ENCODE measurements around the gene RNF8. TPM values are rescaled to one million over a fixed set of nuclear protein-coding genes. Genes with fewer than 3 reads are reported as not detected.
"Not testable (repeated sequence)": the region's sequence is repeated elsewhere in the genome, so short reads cannot be mapped to it uniquely, and the experiment has no call there.

Gene RNF8
- total RNA-seq, 4 donors from 2014 or later: 5.9 to 42.6 (median 19.1) TPM

DNA sequence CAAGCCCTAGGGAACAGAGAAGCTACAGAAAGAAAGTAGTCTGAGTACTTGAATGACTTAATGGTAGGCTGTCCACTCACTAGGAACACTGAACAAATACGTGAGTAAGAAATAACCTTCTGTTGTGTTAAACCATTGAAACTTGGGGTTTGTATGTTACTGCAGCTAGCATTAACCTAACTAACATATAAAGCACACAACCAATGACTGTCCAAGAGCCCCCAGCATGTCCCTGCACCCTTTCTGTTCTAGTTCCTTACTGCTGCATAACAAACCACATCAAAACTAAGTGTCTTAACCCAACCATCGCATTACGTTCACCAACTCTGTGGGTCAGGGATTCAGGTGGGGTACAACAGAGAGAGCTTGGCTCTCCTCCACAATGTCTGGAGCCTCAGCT lies 10.5 kb upstream of the RNF8 start:
- H3K36me3 ChIP-seq: no peaks in the 10 kb centered on the region
- H3K4me1 ChIP-seq: no peaks in the 10 kb centered on the region
- intact Hi-C loops (cut with DNase I; ENCODE audit: low total_unique reads): no loop called here
- no peak for TF ChIP-seq POLR2A (IDR thresholded peaks at IDR 0.05)
- TF ChIP-seq, protein P1, sequence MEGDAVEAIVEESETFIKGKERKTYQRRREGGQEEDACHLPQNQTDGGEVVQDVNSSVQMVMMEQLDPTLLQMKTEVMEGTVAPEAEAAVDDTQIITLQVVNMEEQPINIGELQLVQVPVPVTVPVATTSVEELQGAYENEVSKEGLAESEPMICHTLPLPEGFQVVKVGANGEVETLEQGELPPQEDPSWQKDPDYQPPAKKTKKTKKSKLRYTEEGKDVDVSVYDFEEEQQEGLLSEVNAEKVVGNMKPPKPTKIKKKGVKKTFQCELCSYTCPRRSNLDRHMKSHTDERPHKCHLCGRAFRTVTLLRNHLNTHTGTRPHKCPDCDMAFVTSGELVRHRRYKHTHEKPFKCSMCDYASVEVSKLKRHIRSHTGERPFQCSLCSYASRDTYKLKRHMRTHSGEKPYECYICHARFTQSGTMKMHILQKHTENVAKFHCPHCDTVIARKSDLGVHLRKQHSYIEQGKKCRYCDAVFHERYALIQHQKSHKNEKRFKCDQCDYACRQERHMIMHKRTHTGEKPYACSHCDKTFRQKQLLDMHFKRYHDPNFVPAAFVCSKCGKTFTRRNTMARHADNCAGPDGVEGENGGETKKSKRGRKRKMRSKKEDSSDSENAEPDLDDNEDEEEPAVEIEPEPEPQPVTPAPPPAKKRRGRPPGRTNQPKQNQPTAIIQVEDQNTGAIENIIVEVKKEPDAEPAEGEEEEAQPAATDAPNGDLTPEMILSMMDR (IDR thresholded peaks at IDR 0.05): no peak
- H3K27ac ChIP-seq: no peak overlapping the region
- no peak overlapping the region for H3K4me3 ChIP-seq
- DNase-seq: no peak
- no peaks in the 10 kb centered on the region for H3K27me3 ChIP-seq
- H3K9me3 ChIP-seq: no peaks in the 10 kb centered on the region

DNA sequence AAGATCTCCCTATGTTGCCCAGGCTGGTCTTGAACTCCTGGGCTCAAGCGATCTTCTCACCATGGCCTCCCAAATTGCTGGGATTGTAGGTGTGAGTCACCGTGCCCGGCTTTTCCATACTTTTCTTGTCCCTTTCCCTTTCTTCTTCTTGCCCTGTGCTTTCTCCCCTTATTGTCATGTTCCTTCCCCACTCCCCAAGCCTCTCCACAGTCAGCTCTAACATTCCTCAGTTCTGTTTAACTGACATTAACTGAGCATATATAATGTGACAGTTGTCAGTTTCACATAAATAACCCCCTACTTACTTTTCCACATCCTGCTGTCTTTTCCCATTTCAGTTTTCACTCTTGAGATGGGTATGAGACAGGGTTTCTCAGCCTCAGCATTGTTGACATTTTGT lies 9.5 kb upstream of the RNF8 start:
- Histone ChIP-seq H3K27ac (no peak overlapping the region), H3K4me1 (no peaks in the 10 kb centered on the region), H3K9me3 (no peaks in the 10 kb centered on the region), H3K36me3 (no peaks in the 10 kb centered on the region), H3K27me3 (no peaks in the 10 kb centered on the region), H3K4me3 (no peak overlapping the region)
- intact Hi-C loops (cut with DNase I; ENCODE audit: low total_unique reads): no loop called here
- TF ChIP-seq, protein P1 (IDR thresholded peaks at IDR 0.05): no peak
- TF ChIP-seq POLR2A (IDR thresholded peaks at IDR 0.05): no peak
- no peak for DNase-seq

DNA sequence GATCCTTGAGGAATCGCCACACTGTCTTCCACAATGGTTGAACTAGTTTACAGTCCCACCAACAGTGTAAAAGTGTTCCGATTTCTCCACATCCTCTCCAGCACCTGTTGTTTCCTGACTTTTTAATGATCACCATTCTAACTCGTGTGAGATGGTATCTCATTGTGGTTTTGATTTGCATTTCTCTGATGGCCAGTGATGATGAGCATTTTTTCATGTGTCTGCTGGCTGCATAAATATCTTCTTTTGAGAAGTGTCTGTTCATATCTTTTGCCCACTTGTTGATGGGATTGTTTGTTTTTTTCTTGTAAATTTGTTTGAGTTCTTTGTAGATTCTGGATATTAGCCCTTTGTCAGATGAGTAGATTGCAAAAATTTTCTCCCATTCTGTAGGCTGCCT lies 8.0 kb upstream of the RNF8 start:
- H3K9me3 ChIP-seq; intact Hi-C loops (cut with DNase I; ENCODE audit: low total_unique reads); H3K4me1 ChIP-seq; H3K36me3 ChIP-seq; DNase-seq; H3K4me3 ChIP-seq; H3K27me3 ChIP-seq; H3K27ac ChIP-seq: not testable (repeated sequence)

DNA sequence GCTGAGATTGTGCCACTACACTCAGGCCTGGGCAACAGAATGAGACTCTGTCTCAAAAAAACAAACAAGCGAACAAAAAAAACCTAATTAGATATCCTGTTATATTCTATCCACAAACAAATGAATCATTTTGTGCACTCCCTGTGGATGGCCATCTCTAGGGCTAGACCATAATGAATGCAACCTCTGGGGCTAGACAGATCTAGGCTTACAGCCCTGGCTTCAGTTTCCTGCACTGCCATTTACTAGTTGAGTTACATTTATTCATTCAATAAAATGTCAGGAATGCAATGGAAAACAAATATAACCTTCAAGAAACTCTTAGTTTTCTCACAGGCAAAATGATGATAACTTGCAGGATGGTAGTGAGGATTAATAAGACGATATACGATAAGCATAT lies 6.6 kb upstream of the RNF8 start:
- H3K27ac ChIP-seq: no peak overlapping the region
- no peaks in the 10 kb centered on the region for H3K4me1 ChIP-seq
- no peaks in the 10 kb centered on the region for H3K36me3 ChIP-seq
- intact Hi-C loops (cut with DNase I; ENCODE audit: low total_unique reads): no loop called here
- no peak overlapping the region for H3K4me3 ChIP-seq
- no peaks in the 10 kb centered on the region for H3K27me3 ChIP-seq
- DNase-seq: no peak
- no peaks in the 10 kb centered on the region for H3K9me3 ChIP-seq
- TF ChIP-seq, protein P1 (IDR thresholded peaks at IDR 0.05): no peak
- TF ChIP-seq POLR2A (IDR thresholded peaks at IDR 0.05): no peak

DNA sequence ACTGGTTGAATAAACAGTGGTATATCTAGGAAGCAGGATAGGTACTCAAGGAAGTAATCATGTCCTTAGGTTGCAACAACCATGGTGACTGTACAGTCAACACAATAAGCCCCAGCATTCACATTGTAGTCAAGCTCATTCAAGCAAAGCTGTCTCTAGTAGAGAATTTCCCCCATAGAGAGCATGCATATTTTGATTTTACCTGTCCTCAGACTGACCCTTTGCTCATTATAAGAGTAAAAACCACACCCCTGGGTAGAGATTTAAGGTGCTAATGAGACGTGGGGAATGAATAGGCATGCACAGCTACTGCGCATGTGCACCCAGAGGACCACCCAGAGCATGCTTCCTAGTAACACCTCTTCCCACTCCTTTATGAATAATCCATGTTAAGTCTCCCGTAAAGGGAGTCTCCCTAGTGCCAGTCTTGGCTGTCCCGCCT lies 6.1 kb upstream of the RNF8 start:
- no peak for DNase-seq
- Histone ChIP-seq H3K36me3 (no peaks in the 10 kb centered on the region), H3K4me1 (no peaks in the 10 kb centered on the region), H3K4me3 (no peak overlapping the region), H3K9me3 (no peaks in the 10 kb centered on the region), H3K27ac (no peak overlapping the region), H3K27me3 (no peaks in the 10 kb centered on the region)
- intact Hi-C loops (cut with DNase I; ENCODE audit: low total_unique reads): no loop called here
- TF ChIP-seq, protein P1 (IDR thresholded peaks at IDR 0.05): no peak
- TF ChIP-seq POLR2A (IDR thresholded peaks at IDR 0.05): no peak

DNA sequence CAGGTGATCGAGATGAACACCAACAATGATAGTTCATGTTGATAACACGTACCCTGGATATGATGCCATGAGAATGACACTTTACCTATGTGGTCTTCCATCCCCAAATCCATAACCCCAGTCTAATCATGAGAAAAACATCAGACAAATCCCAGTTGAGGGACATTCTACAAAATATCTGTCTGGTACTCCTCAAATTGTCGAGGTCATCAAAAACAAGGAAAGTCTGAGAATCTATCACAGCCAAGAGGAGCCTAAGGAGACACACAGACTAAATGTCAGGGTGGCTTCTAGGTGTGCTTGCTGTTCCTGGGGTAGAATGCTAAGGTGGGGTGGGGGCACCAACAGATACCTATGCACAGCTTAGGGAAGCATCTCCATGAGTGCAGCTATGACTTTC lies 2.8 kb upstream of the RNF8 start:
- H3K27ac ChIP-seq: no peak overlapping the region
- TF ChIP-seq, protein P1 (IDR thresholded peaks at IDR 0.05): no peak
- TF ChIP-seq POLR2A (IDR thresholded peaks at IDR 0.05): no peak
- H3K4me1 ChIP-seq: no peaks in the 10 kb centered on the region
- no peaks in the 10 kb centered on the region for H3K27me3 ChIP-seq
- H3K36me3 ChIP-seq: no peaks in the 10 kb centered on the region
- no peaks in the 10 kb centered on the region for H3K9me3 ChIP-seq
- intact Hi-C loops (cut with DNase I; ENCODE audit: low total_unique reads): no loop called here
- DNase-seq: no peak
- H3K4me3 ChIP-seq: no peak overlapping the region
